Neutrophil (primary cell): ENCODE data around the gene USP14.

ENCODE experiments used
- H3K27ac ChIP-seq: fragments of 200-600 bp; sonication (generic); 2 replicates; pipeline ENCODE4 v1.5.1; 2016; ENCODE audit warnings: mild to moderate bottlenecking, moderate library complexity
- H3K27me3 ChIP-seq: fragments of 200-600 bp; sonication (generic); 2 replicates; pipeline ENCODE4 v1.6.0; 2016; ENCODE audit warnings: mild to moderate bottlenecking
- H3K36me3 ChIP-seq: fragments of 200-600 bp; sonication (generic); 2 replicates; pipeline ENCODE4 v1.5.1; 2017
- H3K4me1 ChIP-seq, 2 experiments: fragments of 200-600 bp in 1 of 2; sonication (generic) in 1 of 2; 1 replicate in 1 of 2; 2 replicates in 1 of 2; pipeline versions ENCODE4 v1.5.1 to v1.6.1; 2013 to 2016; ENCODE audit warnings: low read depth in 1 of 2, low read length in 1 of 2, mild to moderate bottlenecking in 1 of 2, moderate library complexity in 1 of 2; ENCODE audit not compliant: control insufficient read depth in 1 of 2, insufficient read depth in 1 of 2
- H3K4me3 ChIP-seq, 2 experiments: fragments of 200-600 bp in 1 of 2; sonication (generic) in 1 of 2; 1 replicate in 1 of 2; 2 replicates in 1 of 2; pipeline ENCODE4 v1.5.1; 2013 to 2016; ENCODE audit warnings: low read depth in 1 of 2, low read length in 1 of 2, mild to moderate bottlenecking in 1 of 2, moderate library complexity in 1 of 2
- H3K9me3 ChIP-seq: fragments of 200-600 bp; sonication (generic); 2 replicates; pipeline ENCODE4 v1.5.1; 2016
- CTCF ChIP-seq: fragments of 200-600 bp; sonication (generic); IDR thresholded peaks from 2 replicates; pipeline ENCODE4 v1.5.1; 2016; ENCODE audit warnings: antibody characterized with exemption

USP14 gene

DNA sequence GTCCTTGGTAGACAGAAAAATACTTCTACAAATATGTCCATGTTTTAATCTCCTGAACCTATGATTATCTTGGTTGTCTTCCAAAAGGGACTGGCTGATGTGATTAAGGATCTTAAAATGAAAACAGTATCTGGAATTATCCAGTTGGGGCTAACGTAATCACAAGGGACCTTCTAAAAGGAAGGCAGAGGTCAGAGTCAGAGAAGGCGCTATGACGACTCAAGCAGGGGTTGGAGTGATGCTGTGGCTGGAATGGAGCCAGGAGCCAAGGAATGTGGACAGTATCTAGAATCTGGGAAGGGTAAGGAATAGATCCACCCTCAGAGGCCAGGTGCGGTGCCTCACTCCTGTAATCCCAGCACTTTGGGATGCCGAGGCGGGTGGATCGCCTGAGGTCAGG lies 4.2 kb upstream of the USP14 start:
- no peak for TF ChIP-seq CTCF
- Histone ChIP-seq H3K4me1 (peaks cover 4 to 8% of the 10 kb centered on the region in 2 experiments), H3K27me3 (peaks cover 31% of the 10 kb centered on the region), H3K4me3 (no peak overlapping the region), H3K9me3 (no peaks in the 10 kb centered on the region), H3K27ac (no peak overlapping the region), H3K36me3 (no peaks in the 10 kb centered on the region)

- Histone ChIP-seq H3K27me3 (peaks cover 17% of the 10 kb centered on the region), H3K9me3 (no peaks in the 10 kb centered on the region), H3K4me3 (no peak overlapping the region), H3K36me3 (no peaks in the 10 kb centered on the region), H3K27ac (no peak overlapping the region), H3K4me1 (peaks cover 10 to 13% of the 10 kb centered on the region in 2 experiments)
- no peak for TF ChIP-seq CTCF
Measured at GRCh38 chr18:155688-156087, 2.7 kb upstream of the USP14 start.

DNA sequence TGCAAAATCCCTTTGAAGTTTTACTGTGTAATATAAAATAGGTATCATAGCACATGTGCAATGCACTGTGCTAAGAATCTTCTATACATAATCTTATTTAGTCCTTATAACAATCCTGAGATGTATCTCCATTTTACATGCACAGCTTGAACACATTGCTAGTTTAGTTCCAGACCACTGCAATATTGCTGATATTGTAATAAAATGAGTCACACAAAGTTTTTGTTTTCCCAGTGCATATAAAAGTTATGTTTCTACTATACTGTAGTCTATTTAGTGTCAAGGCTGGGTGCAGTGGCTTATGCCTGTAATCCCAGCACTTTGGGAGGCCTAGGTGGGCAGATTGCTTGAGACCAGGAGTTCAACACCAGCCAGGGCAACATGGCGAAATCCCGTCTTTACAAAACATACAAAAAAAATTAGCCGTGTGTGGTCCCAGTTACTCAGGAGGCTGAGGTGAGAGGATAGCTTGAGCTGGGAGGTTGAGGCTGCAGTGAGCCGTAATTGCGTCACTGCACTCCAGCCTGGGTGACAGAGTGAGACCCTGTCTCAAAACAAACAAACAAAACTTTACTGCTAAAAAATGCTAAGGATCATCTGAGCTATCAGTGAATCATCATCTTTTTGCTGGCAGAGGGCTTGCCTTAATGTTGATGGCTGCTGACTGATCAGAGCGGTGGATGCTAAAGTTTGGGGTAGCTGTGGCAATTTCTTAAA lies 1.7 kb upstream of the USP14 start:
- Histone ChIP-seq H3K4me3 (no peak overlapping the region), H3K9me3 (no peaks in the 10 kb centered on the region), H3K27ac (no peak overlapping the region), H3K27me3 (peaks cover 9% of the 10 kb centered on the region), H3K36me3 (no peaks in the 10 kb centered on the region), H3K4me1 (peaks cover 10 to 13% of the 10 kb centered on the region in 2 experiments)
- TF ChIP-seq CTCF = no peak

DNA sequence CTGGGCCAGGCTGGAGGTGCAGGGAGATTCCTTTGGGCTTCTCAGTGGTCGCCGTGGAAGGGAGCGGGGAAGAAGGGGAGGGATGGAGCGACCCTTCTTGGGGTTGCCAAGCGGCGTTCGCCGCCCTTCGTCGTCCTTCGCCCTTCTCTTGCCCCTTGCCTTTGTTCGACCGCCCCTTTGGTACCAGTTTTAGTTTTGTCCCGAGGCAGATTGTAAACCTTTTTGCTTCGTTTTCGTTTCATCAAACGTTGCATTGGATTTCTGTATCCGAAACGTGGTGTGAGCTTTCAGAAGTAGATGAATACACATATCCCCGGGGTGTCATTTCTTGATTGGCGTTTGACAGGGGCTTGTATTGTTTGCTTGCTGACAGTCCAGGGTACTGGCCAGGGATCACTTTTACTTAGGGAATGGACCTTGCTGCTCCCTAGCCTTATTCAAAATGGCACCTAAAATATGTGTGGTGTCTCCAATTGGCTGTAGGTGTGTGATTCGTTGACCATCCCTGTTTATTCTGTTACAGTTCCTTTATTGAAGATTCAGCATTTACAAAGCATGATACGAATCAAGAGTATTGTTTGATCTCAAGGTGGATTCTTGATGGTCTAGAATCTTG lies 788 bp downstream of the USP14 start:
- Histone ChIP-seq H3K36me3 (peaks cover 4% of the 10 kb centered on the region), H3K4me3 (peak overlapping the region; percentile 72 to 78), H3K9me3 (no peaks in the 10 kb centered on the region), H3K27ac (peak overlapping the region; percentile 80), H3K4me1 (peaks cover 10 to 13% of the 10 kb centered on the region in 2 experiments), H3K27me3 (no peaks in the 10 kb centered on the region)
- TF ChIP-seq CTCF = no peak

DNA sequence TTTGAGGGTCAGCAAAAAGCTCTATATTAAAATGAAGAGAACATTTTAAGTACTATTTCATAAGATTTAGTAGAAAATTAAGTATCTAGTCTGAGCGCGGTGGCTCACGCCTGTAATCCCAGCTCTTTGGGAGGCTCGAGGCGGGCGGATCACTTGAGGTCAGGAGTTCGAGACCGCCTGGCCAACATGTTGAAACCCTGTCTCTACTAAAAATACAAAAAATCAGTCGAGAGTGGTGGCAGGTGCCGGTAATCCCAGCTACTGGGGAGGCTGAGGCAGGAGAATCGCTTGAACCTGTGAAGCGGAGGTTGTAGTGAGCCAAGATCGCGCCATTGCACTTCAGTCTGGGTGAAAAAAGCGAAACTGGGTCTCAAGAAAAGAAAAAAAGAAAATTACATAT lies 1.6 kb downstream of the USP14 start:
- Histone ChIP-seq H3K9me3 (no peaks in the 10 kb centered on the region), H3K36me3 (peaks cover 6% of the 10 kb centered on the region), H3K4me3 (no peak overlapping the region), H3K4me1 (peaks cover 10 to 13% of the 10 kb centered on the region in 2 experiments), H3K27me3 (no peaks in the 10 kb centered on the region), H3K27ac (no peak overlapping the region)
- TF ChIP-seq CTCF = no peak
